Spinal cord (tissue), 10 donors: ENCODE measurements around the gene GAGE12E. TPM values are rescaled to one million over a fixed set of nuclear protein-coding genes. Genes with fewer than 3 reads are reported as not detected.
"Not testable (repeated sequence)": the region's sequence is repeated elsewhere in the genome, so short reads cannot be mapped to it uniquely, and the experiment has no call there.

Experiments used
- DNase-seq, 6 donors: peaks; one replicate each; pipeline versions ENCODE4 v3.0.0 to v3.0.0-alpha.2; 2013 to 2015; ENCODE audit warnings: low spot score in 6 of 6, low read depth in 4 of 6
- H3K27ac ChIP-seq: one replicate; pipeline ENCODE4 v1.5.1; 2013; ENCODE audit warnings: low read depth, low read length, control low read depth
- H3K27me3 ChIP-seq: one replicate; pipeline ENCODE4 v1.6.1; 2013; ENCODE audit warnings: low read length; ENCODE audit not compliant: control insufficient read depth, insufficient read depth
- H3K36me3 ChIP-seq: one replicate; pipeline ENCODE4 v1.6.1; 2013; ENCODE audit warnings: low read length; ENCODE audit not compliant: control insufficient read depth, insufficient read depth
- H3K4me1 ChIP-seq: one replicate; pipeline ENCODE4 v1.6.1; 2013; ENCODE audit warnings: low read length; ENCODE audit not compliant: control insufficient read depth, insufficient read depth
- H3K4me3 ChIP-seq: one replicate; pipeline ENCODE4 v1.5.1; 2013; ENCODE audit warnings: low read depth, low read length, control low read depth
- H3K9me3 ChIP-seq: one replicate; pipeline ENCODE4 v1.6.1; 2013; ENCODE audit warnings: low read length; ENCODE audit not compliant: control insufficient read depth, insufficient read depth
- WGBS: methylation state at CpG from one replicate; pipeline ENCODE4 v1.1.5; 2013; ENCODE audit warnings: missing lambda C conversion rate; ENCODE audit not compliant: insufficient coverage; 5-methylcytosine and 5-hydroxymethylcytosine counted together
- long read RNA-seq, 4 donors: transcript quantifications; one replicate each; lab custom pipeline, GENCODE V29; 2026
- polyA plus RNA-seq, 2 donors: library from polyadenylated mRNA; unstranded; fragments of 120-200 nt; gene quantifications; one replicate each; pipeline ENCODE4 v1.2.1, GENCODE V29; 2013; ENCODE audit not compliant: insufficient read length in 2 of 2
- total RNA-seq, 2 donors: library from RNA; depleted of rRNA in 1 of 2; stranded (reverse); fragments of 120-200 nt in 1 of 2; fragments of >200 nt in 1 of 2; gene quantifications; one replicate each; pipeline versions ENCODE4 v1.2.3 to v1.2.4, GENCODE V29; 2013 to 2014
- donor health status: healthy.

The GAGE12E gene
- total RNA-seq (not detected), polyA plus RNA-seq (not detected)
- long read RNA-seq, donor 1, result 0 reads
- long read RNA-seq, donor 2, result 0 reads
- long read RNA-seq, donor 3, result 0 reads
- long read RNA-seq, donor 4, result 0 reads

- not testable (repeated sequence) for DNase-seq, H3K4me1 ChIP-seq, H3K9me3 ChIP-seq, H3K27me3 ChIP-seq, H3K36me3 ChIP-seq, H3K4me3 ChIP-seq, H3K27ac ChIP-seq
- WGBS, result no CpG with 5 or more reads among the region's 16 CpGs
Measured at GRCh38 chrX:49550989-49551388, at the start of gene GAGE12E. Gene GAGE12E (plus strand): TSS chrX:49551289. CDS start chrX:49552444, 1,155 bp downstream.

- not testable (repeated sequence) for H3K27me3 ChIP-seq, H3K4me1 ChIP-seq, H3K36me3 ChIP-seq, H3K4me3 ChIP-seq, DNase-seq, H3K9me3 ChIP-seq, H3K27ac ChIP-seq
- no CpG with 5 or more reads among the region's 16 CpGs for WGBS
Measured at GRCh38 chrX:49531877-49532276, 19.2 kb upstream of the GAGE12E start, which contains the start of gene GAGE12C. Gene GAGE12C (plus strand): TSS chrX:49532177. CDS start chrX:49533332, 1,155 bp downstream.

- H3K9me3 ChIP-seq, H3K27me3 ChIP-seq, H3K27ac ChIP-seq, DNase-seq, H3K4me1 ChIP-seq, H3K36me3 ChIP-seq, H3K4me3 ChIP-seq: not testable (repeated sequence)
- WGBS, result no CpG with 5 or more reads among the region's 16 CpGs
Measured at GRCh38 chrX:49541433-49541832, 9.7 kb upstream of the GAGE12E start, which contains the start of gene GAGE12D. Gene GAGE12D (plus strand): TSS chrX:49541733. CDS start chrX:49542888, 1,155 bp downstream.

GRCh38 chrX:49560542-49560941 lies 9.5 kb downstream of the GAGE12E start, which contains the start of gene GAGE12F:
Gene GAGE12F (plus strand): TSS chrX:49560842. CDS start chrX:49561997, 1,155 bp downstream.
- H3K36me3 ChIP-seq, H3K9me3 ChIP-seq, H3K4me1 ChIP-seq, H3K4me3 ChIP-seq, H3K27ac ChIP-seq, H3K27me3 ChIP-seq, DNase-seq: not testable (repeated sequence)
- WGBS, result no CpG with 5 or more reads among the region's 16 CpGs

- not testable (repeated sequence) for H3K27me3 ChIP-seq, H3K4me1 ChIP-seq, H3K9me3 ChIP-seq, H3K36me3 ChIP-seq, DNase-seq, H3K4me3 ChIP-seq, H3K27ac ChIP-seq
- WGBS, result no CpG with 5 or more reads among the region's 11 CpGs
Measured at GRCh38 chrX:49568728-49569127, 17.6 kb downstream of the GAGE12E start.

GRCh38 chrX:49569152-49569551 lies 18.1 kb downstream of the GAGE12E start:
- not testable (repeated sequence) for H3K9me3 ChIP-seq, H3K36me3 ChIP-seq, DNase-seq, H3K4me1 ChIP-seq, H3K27me3 ChIP-seq, H3K27ac ChIP-seq, H3K4me3 ChIP-seq
- WGBS, result no CpG with 5 or more reads among the region's 13 CpGs

GRCh38 chrX:49570100-49570499 lies 19.0 kb downstream of the GAGE12E start, which contains the start of gene GAGE12G:
Gene GAGE12G (plus strand): TSS chrX:49570400. CDS start chrX:49571555, 1,155 bp downstream.
- no CpG with 5 or more reads among the region's 16 CpGs for WGBS

GRCh38 chrX:49579649-49580048 lies 28.6 kb downstream of the GAGE12E start, which contains the start of gene GAGE12H:
Gene GAGE12H (plus strand): TSS chrX:49579949. CDS start chrX:49581104, 1,155 bp downstream.
- H3K9me3 ChIP-seq, H3K36me3 ChIP-seq, DNase-seq, H3K4me3 ChIP-seq, H3K27ac ChIP-seq, H3K4me1 ChIP-seq, H3K27me3 ChIP-seq: not testable (repeated sequence)
- WGBS, result no CpG with 5 or more reads among the region's 16 CpGs

More at GRCh38 chrX:49570100-49570499, 19.0 kb downstream of the GAGE12E start, which contains the start of gene GAGE12G:
- H3K27ac ChIP-seq, H3K36me3 ChIP-seq, H3K4me3 ChIP-seq, H3K4me1 ChIP-seq, DNase-seq, H3K27me3 ChIP-seq, H3K9me3 ChIP-seq: not testable (repeated sequence)

GRCh38 chrX:49589196-49589595 lies 38.1 kb downstream of the GAGE12E start, which contains the start of gene GAGE2A:
Gene GAGE2A (plus strand): TSS chrX:49589496. CDS start chrX:49590651, 1,155 bp downstream.
- not testable (repeated sequence) for H3K9me3 ChIP-seq, H3K27ac ChIP-seq, H3K27me3 ChIP-seq, DNase-seq, H3K4me1 ChIP-seq, H3K4me3 ChIP-seq, H3K36me3 ChIP-seq
- no CpG with 5 or more reads among the region's 16 CpGs for WGBS
